Astrocyte (in vitro differentiated cells and primary cell): Measurements from ENCODE around the gene AK5. TPM values are rescaled to one million over a fixed set of nuclear protein-coding genes. Genes with fewer than 3 reads are reported as not detected.

Experiments used
- DNase-seq: peaks from one replicate; pipeline ENCODE4 v3.0.0-alpha.2; 2010; ENCODE audit warnings: low read depth
- FAIRE-seq: peaks from 2 replicates; lab custom pipeline; 2011; peaks lifted over from hg19 to GRCh38; lab: Jason Lieb, UNC
- H2AFZ ChIP-seq: 2 replicates; pipeline ENCODE4 v1.6.0; 2012; ENCODE audit warnings: low read depth, low read length, inconsistent platforms
- H3K27ac ChIP-seq: 2 replicates; pipeline ENCODE4 v1.5.1; 2011; ENCODE audit warnings: low read depth, low read length, inconsistent platforms
- H3K27me3 ChIP-seq: 2 replicates; pipeline ENCODE4 v1.6.0; 2011; ENCODE audit warnings: low read length, inconsistent platforms; ENCODE audit not compliant: insufficient read depth
- H3K36me3 ChIP-seq: 2 replicates; pipeline ENCODE4 v1.5.1; 2011; ENCODE audit warnings: low read length, inconsistent platforms; ENCODE audit not compliant: insufficient read depth
- H3K4me1 ChIP-seq: 2 replicates; pipeline ENCODE4 v1.5.1; 2011; ENCODE audit warnings: low read length, inconsistent platforms; ENCODE audit not compliant: insufficient read depth
- H3K4me2 ChIP-seq: 2 replicates; pipeline ENCODE4 v1.6.0; 2012; ENCODE audit warnings: low read length, inconsistent platforms
- H3K4me3 ChIP-seq: 2 replicates; pipeline ENCODE4 v1.5.1; 2011; ENCODE audit warnings: low read depth, mild to moderate bottlenecking, low read length, inconsistent platforms; ENCODE audit not compliant: insufficient read depth
- H3K79me2 ChIP-seq: 2 replicates; pipeline ENCODE4 v1.6.0; 2012; ENCODE audit warnings: mild to moderate bottlenecking, low read length, inconsistent platforms; ENCODE audit not compliant: insufficient read depth
- H3K9ac ChIP-seq: 2 replicates; pipeline ENCODE4 v1.6.0; 2012; ENCODE audit warnings: mild to moderate bottlenecking, low read length, inconsistent platforms
- H3K9me3 ChIP-seq: 2 replicates; pipeline ENCODE4 v1.5.1; 2012; ENCODE audit warnings: low read depth, mild to moderate bottlenecking, low read length, inconsistent platforms; ENCODE audit not compliant: insufficient read depth
- H4K20me1 ChIP-seq: 2 replicates; pipeline ENCODE4 v1.6.0; 2012; ENCODE audit warnings: low read length, inconsistent platforms; ENCODE audit not compliant: insufficient read depth
- H3K27ac Mint-ChIP-seq: one replicate; pipeline ENCODE4 v1.8.0; 2021; ENCODE audit warnings: mild to moderate bottlenecking, mixed read lengths; ENCODE audit not compliant: unreplicated experiment
- H3K27me3 Mint-ChIP-seq: one replicate; pipeline ENCODE4 v1.8.0; 2021; ENCODE audit warnings: low read depth, mixed read lengths; ENCODE audit not compliant: unreplicated experiment
- H3K36me3 Mint-ChIP-seq: one replicate; pipeline ENCODE4 v1.8.0; 2021; ENCODE audit warnings: low read depth, mixed read lengths; ENCODE audit not compliant: unreplicated experiment
- H3K4me1 Mint-ChIP-seq: one replicate; pipeline ENCODE4 v1.8.0; 2021; ENCODE audit warnings: low read depth, mixed read lengths; ENCODE audit not compliant: unreplicated experiment
- H3K4me3 Mint-ChIP-seq: one replicate; pipeline ENCODE4 v1.8.0; 2021; ENCODE audit warnings: mild to moderate bottlenecking, moderate library complexity, mixed read lengths; ENCODE audit not compliant: unreplicated experiment
- H3K9me3 Mint-ChIP-seq: one replicate; pipeline ENCODE4 v1.8.0; 2021; ENCODE audit warnings: mild to moderate bottlenecking, mixed read lengths; ENCODE audit not compliant: unreplicated experiment
- EZH2 ChIP-seq: IDR thresholded peaks from 2 replicates; pipeline ENCODE4 v1.6.1; 2012; ENCODE audit warnings: mild to moderate bottlenecking, low read length, inconsistent platforms; ENCODE audit not compliant: insufficient read depth
- total RNA-seq: library from RNA; stranded (reverse); gene quantifications from 2 replicates; pipeline ENCODE4 v1.2.1, GENCODE V29; 2021
- TF ChIP-seq, protein P1 (sequence below): IDR thresholded peaks from 2 replicates; pipeline ENCODE4 v1.5.1; 2011; ENCODE audit warnings: low read depth, mild to moderate bottlenecking, inconsistent platforms, low read length, moderate library complexity; ENCODE audit not compliant: insufficient read depth

The AK5 gene
- total RNA-seq, 1 donor from 2014 or later = 4.4 TPM

- no peaks in the 10 kb centered on the region for H3K36me3 Mint-ChIP-seq
- no peaks in the 10 kb centered on the region for H4K20me1 ChIP-seq
- DNase-seq (peak; percentile 48), FAIRE-seq (no peak)
- no peak overlapping the region for H3K27ac Mint-ChIP-seq
- H3K79me2 ChIP-seq = no peaks in the 10 kb centered on the region
- H2AFZ ChIP-seq = peak overlapping the region; percentile 39
- no peak overlapping the region for H3K27ac ChIP-seq
- H3K4me3 Mint-ChIP-seq = no peak overlapping the region
- H3K4me3 ChIP-seq = no peak overlapping the region
- TF ChIP-seq, protein P1, sequence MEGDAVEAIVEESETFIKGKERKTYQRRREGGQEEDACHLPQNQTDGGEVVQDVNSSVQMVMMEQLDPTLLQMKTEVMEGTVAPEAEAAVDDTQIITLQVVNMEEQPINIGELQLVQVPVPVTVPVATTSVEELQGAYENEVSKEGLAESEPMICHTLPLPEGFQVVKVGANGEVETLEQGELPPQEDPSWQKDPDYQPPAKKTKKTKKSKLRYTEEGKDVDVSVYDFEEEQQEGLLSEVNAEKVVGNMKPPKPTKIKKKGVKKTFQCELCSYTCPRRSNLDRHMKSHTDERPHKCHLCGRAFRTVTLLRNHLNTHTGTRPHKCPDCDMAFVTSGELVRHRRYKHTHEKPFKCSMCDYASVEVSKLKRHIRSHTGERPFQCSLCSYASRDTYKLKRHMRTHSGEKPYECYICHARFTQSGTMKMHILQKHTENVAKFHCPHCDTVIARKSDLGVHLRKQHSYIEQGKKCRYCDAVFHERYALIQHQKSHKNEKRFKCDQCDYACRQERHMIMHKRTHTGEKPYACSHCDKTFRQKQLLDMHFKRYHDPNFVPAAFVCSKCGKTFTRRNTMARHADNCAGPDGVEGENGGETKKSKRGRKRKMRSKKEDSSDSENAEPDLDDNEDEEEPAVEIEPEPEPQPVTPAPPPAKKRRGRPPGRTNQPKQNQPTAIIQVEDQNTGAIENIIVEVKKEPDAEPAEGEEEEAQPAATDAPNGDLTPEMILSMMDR = no peak
- TF ChIP-seq EZH2 = no peak
- no peaks in the 10 kb centered on the region for H3K27me3 ChIP-seq
- no peaks in the 10 kb centered on the region for H3K9me3 Mint-ChIP-seq
- no peaks in the 10 kb centered on the region for H3K36me3 ChIP-seq
- peak overlapping the region; percentile 42 for H3K4me2 ChIP-seq
- no peaks in the 10 kb centered on the region for H3K27me3 Mint-ChIP-seq
- H3K4me1 Mint-ChIP-seq = no peaks in the 10 kb centered on the region
- H3K9me3 ChIP-seq = no peaks in the 10 kb centered on the region
- H3K4me1 ChIP-seq = peaks cover 6% of the 10 kb centered on the region
- no peak overlapping the region for H3K9ac ChIP-seq
These were observed 130.4 kb downstream of the AK5 start for GRCh38 chr1:77412069-77412819.

- Mint-ChIP-seq H3K27me3 (no peaks in the 10 kb centered on the region), H3K27ac (no peak overlapping the region), H3K4me3 (no peak overlapping the region), H3K4me1 (no peaks in the 10 kb centered on the region), H3K36me3 (no peaks in the 10 kb centered on the region), H3K9me3 (no peaks in the 10 kb centered on the region)
- no peaks in the 10 kb centered on the region for H3K36me3 ChIP-seq
- no peaks in the 10 kb centered on the region for H4K20me1 ChIP-seq
- TF ChIP-seq, protein P1 = no peak
- FAIRE-seq (no peak), DNase-seq (no peak)
- no peak overlapping the region for H3K4me3 ChIP-seq
- no peaks in the 10 kb centered on the region for H3K27me3 ChIP-seq
- peak overlapping the region; percentile 42 for H3K4me2 ChIP-seq
- H3K9me3 ChIP-seq = no peaks in the 10 kb centered on the region
- H3K79me2 ChIP-seq = no peaks in the 10 kb centered on the region
- H2AFZ ChIP-seq = peak overlapping the region; percentile 39
- no peak overlapping the region for H3K9ac ChIP-seq
- peaks cover 6% of the 10 kb centered on the region for H3K4me1 ChIP-seq
- no peak overlapping the region for H3K27ac ChIP-seq
These were observed 131.2 kb downstream of the AK5 start for GRCh38 chr1:77412820-77413530.
